IMR-90 (cell line): ENCODE results near the gene ANKRD40. TPM values are rescaled to one million over a fixed set of nuclear protein-coding genes. Genes with fewer than 3 reads are reported as not detected.
A peak's percentile ranks its signal among the peaks of the same experiment; 100 is the strongest.

Source experiments
- ATAC-seq: fragments of 200-7000 bp; cut with Tn5 transposase; 2 replicates; pipeline ENCODE4 v1.9.1; 2020; ENCODE audit warnings: low read depth, mild to moderate bottlenecking, moderate library complexity
- BruUV-seq: library from RNA; stranded (reverse); fragments of 400-500 nt; replicated peaks from 2 replicates; lab custom pipeline; 2021; lab: Mats Ljungman, UMichigan
- CTCF ChIA-PET: fragments of 300-600 bp; formaldehyde crosslinking; extraction: SDS; loops from one replicate; lab custom pipeline; 2021; ENCODE audit warnings: antibody characterized with exemption; lab: Yijun Ruan, JAX
- POLR2A ChIA-PET: fragments of 300-600 bp; sonication (Branson Sonifier 250); formaldehyde crosslinking; loops from one replicate; lab custom pipeline; 2022; ENCODE audit warnings: antibody characterized with exemption; ENCODE audit not compliant: unreplicated experiment; lab: Charles Lee
- DNase-seq: peaks from one replicate; pipeline ENCODE4 v3.0.0; 2013
- H2AFZ ChIP-seq: replicated peaks from 2 replicates; pipeline ENCODE3; 2013; ENCODE audit warnings: low read length, mild to moderate bottlenecking; ENCODE audit not compliant: poor library complexity
- H2AK5ac ChIP-seq: 2 replicates; pipeline ENCODE4 v1.6.1; 2013; ENCODE audit warnings: low read depth, low read length, inconsistent platforms
- H2AK9ac ChIP-seq: replicated peaks from 2 replicates; pipeline ENCODE3; 2013; ENCODE audit warnings: mild to moderate bottlenecking, low read depth, low read length, moderate library complexity; ENCODE audit not compliant: poor library complexity
- H2BK120ac ChIP-seq: 2 replicates; pipeline ENCODE4 v1.6.1; 2013; ENCODE audit warnings: low read depth, low read length, inconsistent platforms
- H2BK15ac ChIP-seq: 3 replicates; pipeline ENCODE4 v1.6.1; 2013; ENCODE audit warnings: low read depth, low read length, inconsistent platforms
- H2BK20ac ChIP-seq: 2 replicates; pipeline ENCODE4 v1.6.1; 2013; ENCODE audit warnings: low read depth, mild to moderate bottlenecking, inconsistent platforms, low read length, moderate library complexity
- H2BK5ac ChIP-seq: 2 replicates; pipeline ENCODE4 v1.6.1; 2013; ENCODE audit warnings: mild to moderate bottlenecking, low read depth, low read length, inconsistent platforms; ENCODE audit not compliant: poor library complexity, severe bottlenecking
- H3K14ac ChIP-seq: replicated peaks from 2 replicates; pipeline ENCODE4 v1.6.1; 2013; ENCODE audit warnings: low read depth, low read length, inconsistent platforms
- H3K18ac ChIP-seq: 2 replicates; pipeline ENCODE4 v1.6.1; 2013; ENCODE audit warnings: low read depth, low read length, control low read depth
- H3K23ac ChIP-seq: 2 replicates; pipeline ENCODE4 v1.6.1; 2013; ENCODE audit warnings: low read depth, low read length, inconsistent platforms
- H3K27ac ChIP-seq: 2 replicates; pipeline ENCODE4 v1.5.1; 2013; ENCODE audit warnings: mild to moderate bottlenecking, control low read depth, low read length; ENCODE audit not compliant: insufficient read depth
- H3K27me3 ChIP-seq: 2 replicates; pipeline ENCODE4 v1.6.1; 2013; ENCODE audit warnings: low read length; ENCODE audit not compliant: control insufficient read depth, insufficient read depth
- H3K36me3 ChIP-seq: 2 replicates; pipeline ENCODE4 v1.6.1; 2013; ENCODE audit warnings: low read length, mixed read lengths; ENCODE audit not compliant: control insufficient read depth, insufficient read depth
- H3K4ac ChIP-seq: 2 replicates; pipeline ENCODE4 v1.6.1; 2013; ENCODE audit warnings: low read depth, low read length, inconsistent platforms
- H3K4me1 ChIP-seq: 2 replicates; pipeline ENCODE4 v1.6.1; 2013; ENCODE audit warnings: low read length, mixed read lengths; ENCODE audit not compliant: control insufficient read depth, insufficient read depth
- H3K4me2 ChIP-seq: 2 replicates; pipeline ENCODE4 v1.6.1; 2013; ENCODE audit warnings: low read depth, mild to moderate bottlenecking, control low read depth, low read length, moderate library complexity
- H3K4me3 ChIP-seq: 2 replicates; pipeline ENCODE4 v1.5.1; 2013; ENCODE audit warnings: low read depth, mild to moderate bottlenecking, control low read depth, low read length, moderate library complexity; ENCODE audit not compliant: insufficient read depth
- H3K56ac ChIP-seq: 2 replicates; pipeline ENCODE4 v1.6.1; 2013; ENCODE audit warnings: low read length, inconsistent platforms; ENCODE audit not compliant: insufficient read depth; ENCODE audit errors: extremely low read depth
- H3K79me1 ChIP-seq, 2 experiments: 2 replicates each; pipeline ENCODE4 v1.6.1; 2013; ENCODE audit warnings: low read length in 2 of 2, inconsistent platforms in 1 of 2, low read depth in 1 of 2
- H3K9ac ChIP-seq: 2 replicates; pipeline ENCODE4 v1.6.1; 2013; ENCODE audit warnings: low read depth, low read length, control low read depth
- H3K9me1 ChIP-seq: 2 replicates; pipeline ENCODE4 v1.6.1; 2013; ENCODE audit warnings: low read length, inconsistent platforms; ENCODE audit not compliant: insufficient read depth
- H3K9me3 ChIP-seq: 2 replicates; pipeline ENCODE4 v1.6.1; 2013; ENCODE audit warnings: low read length; ENCODE audit not compliant: control insufficient read depth, insufficient read depth
- H4K20me1 ChIP-seq: 2 replicates; pipeline ENCODE4 v1.6.1; 2013; ENCODE audit warnings: low read length, inconsistent platforms; ENCODE audit not compliant: insufficient read depth
- H4K5ac ChIP-seq: 2 replicates; pipeline ENCODE4 v1.6.1; 2013; ENCODE audit warnings: mild to moderate bottlenecking, low read depth, low read length, control low read depth
- H4K8ac ChIP-seq, 2 experiments: 2 replicates each; pipeline ENCODE4 v1.6.1; 2013; ENCODE audit warnings: low read depth in 2 of 2, low read length in 2 of 2, control low read depth in 1 of 2, inconsistent platforms in 1 of 2
- H4K91ac ChIP-seq: 2 replicates; pipeline ENCODE4 v1.6.1; 2013; ENCODE audit warnings: low read depth, low read length, inconsistent platforms; ENCODE audit not compliant: insufficient read depth
- FOS ChIP-seq: fragments of 150-350 bp; IDR thresholded peaks from 2 replicates; pipeline ENCODE4 v1.6.1; 2016; ENCODE audit warnings: low read depth, low read length
- MAFK ChIP-seq: IDR thresholded peaks from 2 replicates; pipeline ENCODE4 v1.6.1; 2012; ENCODE audit warnings: low read depth, low read length, improper control_type of control experiment
- MAZ ChIP-seq: IDR thresholded peaks from 2 replicates; pipeline ENCODE4 v1.6.1; 2012; ENCODE audit warnings: low read depth, mild to moderate bottlenecking, low read length, improper control_type of control experiment, moderate library complexity, borderline replicate concordance
- MXI1 ChIP-seq: IDR thresholded peaks from 2 replicates; pipeline ENCODE4 v1.6.1; 2012; ENCODE audit warnings: low read depth, mild to moderate bottlenecking, low read length, moderate library complexity, borderline replicate concordance
- NFE2L2 ChIP-seq: fragments of 150-350 bp; IDR thresholded peaks from 2 replicates; pipeline ENCODE4 v1.6.1; 2016; ENCODE audit warnings: low read depth, mild to moderate bottlenecking, low read length
- POLR2A ChIP-seq: IDR thresholded peaks from 2 replicates; pipeline ENCODE4 v1.6.1; 2012; ENCODE audit warnings: mild to moderate bottlenecking, low read depth, low read length
- RCOR1 ChIP-seq: IDR thresholded peaks from 2 replicates; pipeline ENCODE4 v1.6.1; 2012; ENCODE audit warnings: mild to moderate bottlenecking, low read length, improper control_type of control experiment; ENCODE audit not compliant: insufficient replicate concordance
- WGBS, 2 experiments: methylation state at CpG; one replicate each; pipeline versions ENCODE4 v1.1.5 to v1.1.7; 2013; ENCODE audit warnings: missing lambda C conversion rate in 2 of 2; ENCODE audit not compliant: insufficient read length in 1 of 2; ENCODE audit errors: extremely low coverage in 2 of 2; 5-methylcytosine and 5-hydroxymethylcytosine counted together
- dilution Hi-C: fragments of 300-500 bp; cut with HindIII; formaldehyde crosslinking; loops from one replicate; pipeline ENCODE4 v1.14.3; 2018; ENCODE audit warnings: low sequenced_read_pairs; ENCODE audit not compliant: unreplicated experiment
- in situ Hi-C: fragments of 300-500 bp; cut with MboI; formaldehyde crosslinking; loops from 3 replicates; pipeline ENCODE4 v1.14.3; 2019; ENCODE audit warnings: low sequenced_read_pairs, inconsistent platforms, mixed read lengths
- intact Hi-C: fragments of 100-400 bp; cut with micrococcal nuclease; formaldehyde crosslinking; loops from 2 replicates; pipeline ENCODE4 v1.10.0; 2022
- polyA plus RNA-seq, 3 experiments: library from polyadenylated mRNA; depleted of rRNA; stranded (reverse); fragments of >200 nt; gene quantifications; 2 replicates each; pipeline ENCODE4 v1.2.3, GENCODE V29; 2012; ENCODE audit warnings: low replicate concordance in 1 of 3
- total RNA-seq: library from RNA; depleted of rRNA; stranded (reverse); fragments of >200 nt; gene quantifications from 2 replicates; pipeline ENCODE4 v1.2.3, GENCODE V29; 2012
- TF ChIP-seq, protein P1 (sequence below): fragments of 150-350 bp; IDR thresholded peaks from 2 replicates; pipeline ENCODE4 v1.6.1; 2017; ENCODE audit warnings: mild to moderate bottlenecking, antibody characterized with exemption, low read length, low read depth

The ANKRD40 gene
- total and polyA plus RNA-seq, 2 of the 4 experiments (the other 2 are of a cell fraction) = 23.4 to 35.8 TPM

DNA sequence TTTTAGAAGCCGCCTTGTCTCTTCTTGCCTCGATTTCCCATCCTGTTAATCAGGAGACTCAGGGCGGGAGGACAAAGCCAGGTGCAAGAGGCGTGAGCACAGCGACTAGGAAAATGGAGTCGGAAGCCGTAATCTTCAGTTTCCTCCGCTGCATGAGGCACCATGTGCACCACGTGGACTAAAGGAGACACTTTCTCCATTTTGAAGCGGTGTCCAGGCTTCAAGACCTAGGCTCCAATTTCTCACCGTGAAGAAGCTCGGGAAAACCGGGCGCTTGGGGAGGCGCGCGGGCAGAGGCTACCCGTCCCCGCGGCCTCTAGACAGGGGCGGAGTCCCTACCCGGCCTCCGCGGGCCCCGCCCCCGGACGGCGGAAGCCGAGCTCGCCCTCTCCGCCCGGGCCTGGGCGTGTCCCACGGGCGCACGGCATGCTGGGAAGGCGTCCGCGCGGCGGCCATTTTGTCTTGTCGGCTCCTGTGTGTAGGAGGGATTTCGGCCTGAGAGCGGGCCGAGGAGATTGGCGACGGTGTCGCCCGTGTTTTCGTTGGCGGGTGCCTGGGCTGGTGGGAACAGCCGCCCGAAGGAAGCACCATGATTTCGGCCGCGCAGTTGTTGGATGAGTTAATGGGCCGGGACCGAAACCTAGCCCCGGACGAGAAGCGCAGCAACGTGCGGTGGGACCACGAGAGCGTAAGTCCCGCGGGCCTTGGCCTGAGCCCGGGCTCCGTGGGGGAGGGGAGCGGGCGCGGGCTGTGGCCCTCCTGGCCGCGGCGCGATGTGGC, 11.6 kb upstream of the ANKRD40 start, which contains the start of gene LUC7L3:
Gene LUC7L3 (plus strand): TSS at position 460 of the 780 bp plus-strand sequence. CDS start 130 bp downstream, at position 590.
- peak; percentile 97 for ATAC-seq
- 3% methylated on average over 49 of the region's 76 CpGs; no CpG with 5 or more reads in 1 of the 2 experiments for WGBS, 2 experiments

More for the DNA sequence above, 11.6 kb upstream of the ANKRD40 start, which contains the start of gene LUC7L3:
- Histone ChIP-seq H3K18ac (peak within 1 kb of the TSS; percentile 87), H3K9me3 (no peaks in the 10 kb centered on the region), H2BK15ac (no peak within 1 kb of the TSS), H4K91ac (peak within 1 kb of the TSS; percentile 91), H3K9me1 (peaks cover 4% of the 10 kb centered on the region), H3K27ac (peak within 1 kb of the TSS; percentile 91), H4K20me1 (peaks cover 45% of the 10 kb centered on the region), H3K36me3 (no peaks in the 10 kb centered on the region), H2AK9ac (peak within 1 kb of the TSS; percentile 91), H3K4ac (peak within 1 kb of the TSS; percentile 93), H4K5ac (peak within 1 kb of the TSS; percentile 92), H3K9ac (peak within 1 kb of the TSS; percentile 80), H4K8ac (peak within 1 kb of the TSS; percentile 91 to 99), H2AK5ac (peak within 1 kb of the TSS; percentile 91), H2BK5ac (peak within 1 kb of the TSS; percentile 86), H3K56ac (peak within 1 kb of the TSS; percentile 93), H3K79me1 (peaks cover 0 to 14% of the 10 kb centered on the region in 2 experiments; a peak in 2 of 4 replicates), H3K14ac (peak within 1 kb of the TSS; percentile 97), H3K4me2 (peak within 1 kb of the TSS; percentile 100), H3K23ac (peak within 1 kb of the TSS; percentile 94), H3K4me1 (no peaks in the 10 kb centered on the region), H2AFZ (peak within 1 kb of the TSS; percentile 93), H2BK120ac (peak within 1 kb of the TSS; percentile 28; the same call in 1 of the 2 replicates), H2BK20ac (no peak within 1 kb of the TSS; the same call in 1 of the 2 replicates), H3K27me3 (no peaks in the 10 kb centered on the region), H3K4me3 (peak within 1 kb of the TSS; percentile 79)
- TF ChIP-seq MXI1 (peak; percentile 67; the same call in 1 of the 2 replicates), MAZ (peak; percentile 50; the same call in 1 of the 2 replicates), FOS (no peak), MAFK (no peak), RCOR1 (no peak), POLR2A (peak; percentile 96), NFE2L2 (no peak)
- TF ChIP-seq, protein P1, sequence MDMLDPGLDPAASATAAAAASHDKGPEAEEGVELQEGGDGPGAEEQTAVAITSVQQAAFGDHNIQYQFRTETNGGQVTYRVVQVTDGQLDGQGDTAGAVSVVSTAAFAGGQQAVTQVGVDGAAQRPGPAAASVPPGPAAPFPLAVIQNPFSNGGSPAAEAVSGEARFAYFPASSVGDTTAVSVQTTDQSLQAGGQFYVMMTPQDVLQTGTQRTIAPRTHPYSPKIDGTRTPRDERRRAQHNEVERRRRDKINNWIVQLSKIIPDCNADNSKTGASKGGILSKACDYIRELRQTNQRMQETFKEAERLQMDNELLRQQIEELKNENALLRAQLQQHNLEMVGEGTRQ = peak; percentile 73
- in situ Hi-C loops (no loop called here), dilution Hi-C loops (no loop called here), intact Hi-C loops (loop anchor here (1.0 kb wide), 1 partner anchor 11 kb away; no protein-coding TSS in a partner anchor)
- ChIA-PET POLR2A (interaction anchor here (0.6 to 1.0 kb wide), 2 partner anchors 58 to 145 kb away, joined by 3 to 4 read pairs; no protein-coding TSS in a partner anchor), CTCF (interaction anchor here (0.7 kb wide), 1 partner anchor 23 kb away, joined by 8 read pairs; no protein-coding TSS in a partner anchor)
- peak; percentile 91 for DNase-seq
- BruUV-seq = no TSS peak
